Ovary (tissue), 3 donors: Measurements from ENCODE around the gene DLAT.

ENCODE experiments used
- EP300 ChIP-seq: sonication (generic); formaldehyde crosslinking; IDR thresholded peaks from one replicate; pipeline ENCODE4 v1.6.1; 2017; ENCODE audit warnings: antibody characterized with exemption
- POLR2A ChIP-seq: fragments of 450-650 bp; IDR thresholded peaks from one replicate; pipeline ENCODE4 v1.6.1; 2017; ENCODE audit warnings: antibody characterized with exemption, mild to moderate bottlenecking, moderate library complexity
- TF ChIP-seq, protein P1 (sequence below), 3 donors: fragments of 450-650 bp in 2 of 3; fragments of 200-600 bp in 1 of 3; IDR thresholded peaks; one replicate each; pipeline versions ENCODE4 v1.5.1 to v1.8.0; 2016 to 2022; ENCODE audit warnings: antibody characterized with exemption in 3 of 3, mild to moderate bottlenecking in 1 of 3
- donor health status: DM: no; HTN: no; CAD: no.

DNA sequence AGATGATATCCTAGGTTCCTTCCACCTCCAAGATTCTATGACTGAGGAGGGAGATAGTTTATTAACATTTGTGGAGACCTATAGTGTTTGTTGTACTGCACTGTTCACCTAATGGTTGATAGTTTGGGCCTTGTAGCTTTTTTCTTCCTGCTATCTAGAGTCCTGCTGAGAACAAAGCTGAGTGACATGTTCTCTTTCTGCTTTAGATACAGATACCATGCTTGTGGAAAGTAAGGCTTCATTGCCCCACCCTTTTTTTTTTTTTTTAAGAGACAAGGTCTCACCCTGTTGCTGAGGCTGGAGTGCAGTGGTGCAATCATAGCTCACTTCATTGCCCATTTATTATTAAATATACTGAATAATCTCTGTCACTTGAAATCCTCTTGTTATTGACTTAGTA lies 12.3 kb downstream of the DLAT start:
- TF ChIP-seq, protein P1, sequence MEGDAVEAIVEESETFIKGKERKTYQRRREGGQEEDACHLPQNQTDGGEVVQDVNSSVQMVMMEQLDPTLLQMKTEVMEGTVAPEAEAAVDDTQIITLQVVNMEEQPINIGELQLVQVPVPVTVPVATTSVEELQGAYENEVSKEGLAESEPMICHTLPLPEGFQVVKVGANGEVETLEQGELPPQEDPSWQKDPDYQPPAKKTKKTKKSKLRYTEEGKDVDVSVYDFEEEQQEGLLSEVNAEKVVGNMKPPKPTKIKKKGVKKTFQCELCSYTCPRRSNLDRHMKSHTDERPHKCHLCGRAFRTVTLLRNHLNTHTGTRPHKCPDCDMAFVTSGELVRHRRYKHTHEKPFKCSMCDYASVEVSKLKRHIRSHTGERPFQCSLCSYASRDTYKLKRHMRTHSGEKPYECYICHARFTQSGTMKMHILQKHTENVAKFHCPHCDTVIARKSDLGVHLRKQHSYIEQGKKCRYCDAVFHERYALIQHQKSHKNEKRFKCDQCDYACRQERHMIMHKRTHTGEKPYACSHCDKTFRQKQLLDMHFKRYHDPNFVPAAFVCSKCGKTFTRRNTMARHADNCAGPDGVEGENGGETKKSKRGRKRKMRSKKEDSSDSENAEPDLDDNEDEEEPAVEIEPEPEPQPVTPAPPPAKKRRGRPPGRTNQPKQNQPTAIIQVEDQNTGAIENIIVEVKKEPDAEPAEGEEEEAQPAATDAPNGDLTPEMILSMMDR (IDR thresholded peaks at IDR 0.05): no peak
- TF ChIP-seq POLR2A (no peak), EP300 (no peak)
